Measurements from ENCODE around the gene KLK13.
A peak's percentile ranks its signal among the peaks of the same experiment; 100 is the strongest.

KLK13 gene

GRCh38 chr19:51070334-51071094 lies 5.6 kb upstream of the KLK13 start:
- Histone ChIP-seq H3K4me3 (no peak overlapping the region), H3K27ac (no peak overlapping the region)

- peak overlapping the region in 2 of 21 experiments; percentile 42 to 48 for H3K27ac ChIP-seq
These were observed 1.7 kb upstream of the KLK13 start for GRCh38 chr19:51066393-51067186.

GRCh38 chr19:51065221-51065960 lies 499 bp upstream of the KLK13 start:
- H3K27ac ChIP-seq, result peak overlapping the region in 13 of 21 experiments; percentile 11 to 60 (median 40)
- peak overlapping the region; percentile 4 to 33 (median 19) for H3K4me3 ChIP-seq

More at GRCh38 chr19:51066393-51067186, 1.7 kb upstream of the KLK13 start:
- no peak overlapping the region for H3K4me3 ChIP-seq

- Histone ChIP-seq H3K4me3 (no peak overlapping the region), H3K27ac (peak overlapping the region in 5 of 21 experiments; percentile 5 to 18 (median 7))
These were observed 1.2 kb downstream of the KLK13 start for GRCh38 chr19:51063664-51064063.

- Histone ChIP-seq H3K4me3 (no peak overlapping the region), H3K27ac (no peak overlapping the region)
These were observed 3.9 kb downstream of the KLK13 start for GRCh38 chr19:51060973-51061372.

- no peak overlapping the region for H3K27ac ChIP-seq
- no peak overlapping the region for H3K4me3 ChIP-seq
These were observed 4.6 kb downstream of the KLK13 start for GRCh38 chr19:51060336-51060735.

- H3K4me3 ChIP-seq, result no peak overlapping the region
- H3K27ac ChIP-seq, result no peak overlapping the region
These were observed 5.2 kb downstream of the KLK13 start for GRCh38 chr19:51059715-51060114.

GRCh38 chr19:51055866-51056265 lies 9.0 kb downstream of the KLK13 start:
- H3K27ac ChIP-seq, result no peak overlapping the region
- no peak overlapping the region for H3K4me3 ChIP-seq

GRCh38 chr19:51047031-51047335 lies 17.9 kb downstream of the KLK13 start:
- H3K27ac ChIP-seq, result peak overlapping the region in 2 of 21 experiments; percentile 0 to 22
- no peak overlapping the region for H3K4me3 ChIP-seq

- H3K4me3 ChIP-seq, result no peak overlapping the region
- no peak overlapping the region for H3K27ac ChIP-seq
These were observed 20.6 kb downstream of the KLK13 start for GRCh38 chr19:51044327-51044726.

GRCh38 chr19:51043497-51043896 lies 21.4 kb downstream of the KLK13 start:
- no peak overlapping the region for H3K27ac ChIP-seq
- no peak overlapping the region for H3K4me3 ChIP-seq

GRCh38 chr19:51040151-51040550 lies 24.7 kb downstream of the KLK13 start:
- no peak overlapping the region for H3K27ac ChIP-seq
- H3K4me3 ChIP-seq, result no peak overlapping the region

- Histone ChIP-seq H3K27ac (no peak overlapping the region), H3K4me3 (no peak overlapping the region)
These were observed 28.4 kb downstream of the KLK13 start for GRCh38 chr19:51036519-51036918.

GRCh38 chr19:51034704-51035103 lies 30.2 kb downstream of the KLK13 start, which contains the start of gene KLK12:
Gene KLK12, minus strand, starts transcription at chr19:51035002. Its CDS starts 381 bp downstream, at chr19:51034621.
- Histone ChIP-seq H3K27ac (no peak within 1 kb of the TSS), H3K4me3 (no peak within 1 kb of the TSS)

- H3K27ac ChIP-seq, result no peak overlapping the region
- no peak overlapping the region for H3K4me3 ChIP-seq
These were observed 33.0 kb downstream of the KLK13 start for GRCh38 chr19:51031880-51032225.

GRCh38 chr19:51031220-51031879 lies 33.5 kb downstream of the KLK13 start:
- H3K4me3 ChIP-seq, result no peak overlapping the region
- no peak overlapping the region for H3K27ac ChIP-seq

- no peak overlapping the region for H3K27ac ChIP-seq
- H3K4me3 ChIP-seq, result no peak overlapping the region
These were observed 34.3 kb downstream of the KLK13 start for GRCh38 chr19:51030631-51031030.

GRCh38 chr19:51029718-51030117 lies 35.2 kb downstream of the KLK13 start:
- no peak overlapping the region for H3K27ac ChIP-seq
- no peak overlapping the region for H3K4me3 ChIP-seq

- Histone ChIP-seq H3K4me3 (no peak overlapping the region), H3K27ac (peak overlapping the region in 2 of 21 experiments; percentile 62 to 71)
These were observed 37.0 kb downstream of the KLK13 start for GRCh38 chr19:51027873-51028272.
